Measurements from ENCODE around the gene TM9SF4.

TM9SF4 gene

GRCh38 chr20:32128167-32128566 is 18.7 kb downstream of the TM9SF4 start:
- DNase-seq (ENCODE audit: low spot score), result no peak

DNA sequence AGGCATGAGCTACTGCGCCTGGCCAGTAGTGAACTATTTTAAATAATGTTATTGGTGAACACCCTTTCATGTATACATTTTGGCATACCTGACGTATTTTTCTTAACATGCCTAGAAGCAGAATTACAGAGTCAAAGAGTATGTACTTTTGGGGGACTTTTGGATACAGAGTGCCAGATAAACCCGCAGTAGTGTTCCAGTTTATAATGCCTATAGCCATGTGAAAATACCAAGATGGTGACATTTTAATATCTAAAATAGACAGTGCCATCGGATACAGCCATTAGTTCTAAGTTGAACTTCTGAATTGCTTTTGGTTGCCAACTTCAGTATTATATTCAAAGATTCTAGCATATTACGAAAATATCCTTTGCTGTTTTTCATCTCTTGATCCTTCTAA is 20.3 kb downstream of the TM9SF4 start:
- no peak for DNase-seq (ENCODE audit: low spot score)

DNA sequence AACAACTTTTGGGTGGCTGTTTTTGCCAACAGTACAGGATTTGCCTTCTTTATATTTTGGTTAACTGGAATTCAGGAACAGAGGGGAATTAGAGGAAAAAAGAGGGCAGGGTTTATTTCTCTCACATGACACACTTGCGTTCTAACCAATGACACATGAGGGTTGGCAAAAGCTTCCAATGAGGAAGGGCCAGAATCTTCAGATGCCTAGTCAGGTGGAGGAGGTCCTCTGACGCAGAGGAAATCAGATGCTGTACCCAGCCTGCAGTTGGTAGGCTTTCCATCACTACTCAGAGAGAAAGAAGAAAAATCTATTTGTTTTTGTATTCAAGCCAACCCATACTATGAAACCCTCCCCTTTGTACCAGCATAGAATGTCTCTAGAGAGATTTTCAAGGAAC is 20.8 kb downstream of the TM9SF4 start:
- DNase-seq (ENCODE audit: low spot score), result no peak

- DNase-seq (ENCODE audit: low spot score), result no peak
These were observed 21.5 kb downstream of the TM9SF4 start for GRCh38 chr20:32130965-32131364.

- no peak for DNase-seq (ENCODE audit: low spot score)
These were observed 23.5 kb downstream of the TM9SF4 start for GRCh38 chr20:32132911-32133549.

DNA sequence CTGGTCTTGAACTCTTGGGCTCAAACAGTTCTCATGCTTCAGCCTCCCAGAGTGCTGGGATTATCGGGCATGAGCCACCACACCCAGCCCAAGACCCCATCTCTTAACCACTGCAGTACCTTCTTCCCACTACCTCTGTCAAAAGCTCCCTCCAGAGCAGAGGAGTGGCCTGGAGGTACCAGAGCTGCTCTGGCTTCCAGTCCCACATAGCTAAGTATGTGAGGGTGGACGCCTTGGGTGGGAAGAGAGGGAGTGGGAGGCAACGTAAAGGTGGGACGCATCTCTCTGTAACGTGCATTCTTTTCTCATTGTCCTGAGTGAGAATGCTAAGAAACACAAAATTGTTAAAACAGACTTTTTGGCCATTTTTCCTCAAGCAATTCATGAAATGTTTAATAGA is 24.5 kb downstream of the TM9SF4 start:
- no peak for DNase-seq (ENCODE audit: low spot score)

GRCh38 chr20:32135983-32136515 is 26.5 kb downstream of the TM9SF4 start:
- no peak for DNase-seq (ENCODE audit: low spot score)

GRCh38 chr20:32138921-32139320 is 29.4 kb downstream of the TM9SF4 start:
- DNase-seq (ENCODE audit: low spot score), result no peak

GRCh38 chr20:32139947-32140346 is 30.4 kb downstream of the TM9SF4 start:
- no peak for DNase-seq (ENCODE audit: low spot score)

GRCh38 chr20:32140603-32141002 is 31.1 kb downstream of the TM9SF4 start:
- no peak for DNase-seq (ENCODE audit: low spot score)

DNA sequence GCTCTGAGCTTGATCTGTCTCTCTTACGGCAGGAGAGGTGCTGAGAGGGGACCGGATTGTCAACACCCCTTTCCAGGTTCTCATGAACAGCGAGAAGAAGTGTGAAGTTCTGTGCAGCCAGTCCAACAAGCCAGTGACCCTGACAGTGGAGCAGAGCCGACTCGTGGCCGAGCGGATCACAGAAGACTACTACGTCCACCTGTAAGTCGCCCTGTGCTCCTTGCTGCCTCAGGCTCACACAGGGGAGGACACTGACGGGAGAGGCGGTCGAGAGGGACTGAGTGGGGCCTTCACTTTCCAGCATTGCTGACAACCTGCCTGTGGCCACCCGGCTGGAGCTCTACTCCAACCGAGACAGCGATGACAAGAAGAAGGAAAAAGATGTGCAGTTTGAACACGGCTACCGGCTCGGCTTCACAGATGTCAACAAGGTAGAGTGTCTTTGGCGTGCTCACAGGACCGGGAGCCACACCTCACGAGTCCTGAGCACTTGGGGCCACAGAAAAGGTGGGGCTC is 32.0 kb downstream of the TM9SF4 start:
- no peak for DNase-seq (ENCODE audit: low spot score)

GRCh38 chr20:32142088-32142487 is 32.6 kb downstream of the TM9SF4 start:
- DNase-seq (ENCODE audit: low spot score), result no peak

DNA sequence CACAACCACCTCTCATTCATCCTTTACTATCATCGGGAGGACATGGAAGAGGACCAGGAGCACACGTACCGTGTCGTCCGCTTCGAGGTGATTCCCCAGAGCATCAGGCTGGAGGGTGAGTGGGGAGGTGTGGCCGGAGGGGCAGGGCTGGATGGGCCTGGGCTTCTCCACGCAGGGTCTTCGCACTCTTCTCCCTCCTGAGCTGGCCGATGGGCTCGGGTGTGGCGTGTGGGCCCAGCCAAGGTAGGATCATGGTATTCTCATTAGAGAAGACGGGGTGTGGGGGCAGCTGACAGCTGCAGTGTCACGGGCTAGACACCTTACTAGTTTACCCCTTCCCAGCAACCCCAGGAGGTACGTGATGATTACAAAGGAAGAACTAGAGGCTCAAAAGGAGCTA is 33.5 kb downstream of the TM9SF4 start:
- no peak for DNase-seq (ENCODE audit: low spot score)

DNA sequence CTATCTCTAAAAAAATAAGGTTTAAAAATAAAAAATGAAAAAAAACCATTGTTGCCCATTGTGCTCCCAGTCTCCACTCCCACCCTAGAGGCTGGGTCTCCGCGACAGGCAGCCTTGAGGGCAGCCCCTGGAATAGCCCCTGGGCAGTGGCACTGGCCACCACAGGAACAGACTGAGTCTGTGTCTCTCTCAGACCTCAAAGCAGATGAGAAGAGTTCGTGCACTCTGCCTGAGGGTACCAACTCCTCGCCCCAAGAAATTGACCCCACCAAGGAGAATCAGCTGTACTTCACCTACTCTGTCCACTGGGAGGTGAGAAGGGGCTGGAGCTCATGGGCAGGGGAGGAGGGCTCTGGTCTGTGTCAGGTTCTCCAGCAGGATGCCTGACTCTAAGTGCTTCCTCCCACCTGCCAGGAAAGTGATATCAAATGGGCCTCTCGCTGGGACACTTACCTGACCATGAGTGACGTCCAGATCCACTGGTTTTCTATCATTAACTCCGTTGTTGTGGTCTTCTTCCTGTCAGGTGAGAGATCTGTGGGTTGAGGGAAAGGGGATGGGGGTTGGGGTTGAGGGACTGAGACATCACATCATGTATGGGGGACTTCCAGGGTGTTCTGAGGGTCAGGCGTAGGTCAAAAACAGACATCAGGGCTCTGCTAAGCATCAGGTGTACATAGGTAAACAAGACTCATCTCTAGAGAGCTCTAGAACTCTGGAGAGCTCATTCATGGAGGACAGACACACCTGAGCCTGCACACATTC is 35.6 kb downstream of the TM9SF4 start:
- DNase-seq (ENCODE audit: low spot score), result no peak

- no peak for DNase-seq (ENCODE audit: low spot score)
These were observed 40.2 kb downstream of the TM9SF4 start for GRCh38 chr20:32149566-32150170.

DNA sequence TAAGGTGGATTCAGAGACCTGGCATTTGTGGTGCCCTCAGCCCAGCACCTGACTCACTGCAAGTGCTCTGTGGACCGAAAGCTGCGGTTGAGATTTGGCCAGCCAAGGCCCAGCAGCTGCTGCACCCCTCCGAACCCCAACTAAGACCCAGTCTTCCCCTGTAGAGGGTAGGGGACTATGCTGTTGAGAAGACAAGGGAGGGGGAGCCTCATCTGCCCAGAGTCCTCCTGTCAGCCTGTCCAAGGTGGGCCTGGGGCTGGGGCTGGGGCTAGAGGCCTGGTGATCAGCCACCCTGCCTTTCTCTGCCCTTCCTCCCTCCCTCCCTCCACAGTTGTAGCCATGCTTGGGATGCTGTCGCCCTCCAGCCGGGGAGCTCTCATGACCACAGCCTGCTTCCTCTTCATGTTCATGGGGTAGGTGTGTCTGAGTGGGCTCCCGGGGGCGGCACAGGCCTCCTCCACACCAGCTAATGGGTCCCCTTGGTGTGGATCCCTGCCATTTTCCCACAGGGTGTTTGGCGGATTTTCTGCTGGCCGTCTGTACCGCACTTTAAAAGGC is 40.9 kb downstream of the TM9SF4 start:
- DNase-seq (ENCODE audit: low spot score), result no peak

- DNase-seq (ENCODE audit: low spot score), result no peak
These were observed 43.1 kb downstream of the TM9SF4 start for GRCh38 chr20:32152421-32153155.

GRCh38 chr20:32153156-32153665 is 43.7 kb downstream of the TM9SF4 start:
- no peak for DNase-seq (ENCODE audit: low spot score)

- no peak for DNase-seq (ENCODE audit: low spot score)
These were observed 44.3 kb downstream of the TM9SF4 start for GRCh38 chr20:32153771-32154170.

- DNase-seq (ENCODE audit: low spot score), result peak; percentile 65
These were observed 45.8 kb downstream of the TM9SF4 start for GRCh38 chr20:32155017-32155981.

All from globus pallidus (tissue), 1 donor.